Mucosa of descending colon (tissue), 3 donors: ENCODE data around the gene ELOB. TPM values are rescaled to one million over a fixed set of nuclear protein-coding genes. Genes with fewer than 3 reads are reported as not detected.

Experiments used
- ATAC-seq: fragments of 200-7000 bp; cut with Tn5 transposase; one replicate; pipeline ENCODE4 v1.9.1; 2020; ENCODE audit warnings: mild to moderate bottlenecking, moderate library complexity
- DNase-seq, 3 donors: peaks; one replicate each; pipeline ENCODE4 v3.0.0-alpha.2; 2020
- H3K36me3 ChIP-seq: fragments of 200-600 bp; one replicate; pipeline ENCODE4 v1.8.0; 2021; ENCODE audit warnings: low read depth, mild to moderate bottlenecking
- H3K4me1 ChIP-seq: fragments of 200-600 bp; one replicate; pipeline ENCODE4 v1.8.0; 2021; ENCODE audit warnings: low read depth, mild to moderate bottlenecking
- H3K4me3 ChIP-seq: fragments of 200-600 bp; one replicate; pipeline ENCODE4 v1.8.0; 2021; ENCODE audit warnings: mild to moderate bottlenecking
- H3K9me3 ChIP-seq: fragments of 200-600 bp; one replicate; pipeline ENCODE4 v1.8.0; 2021; ENCODE audit warnings: mild to moderate bottlenecking
- CTCF ChIP-seq: fragments of 200-600 bp; IDR thresholded peaks from one replicate; pipeline ENCODE4 v1.8.0; 2022; ENCODE audit warnings: antibody characterized with exemption, mild to moderate bottlenecking
- intact Hi-C, 2 donors: fragments of 100-400 bp; cut with DNase I in 1 of 2; cut with micrococcal nuclease in 1 of 2; formaldehyde crosslinking; loops; one replicate each; pipeline versions ENCODE4 v1.11.0 to v1.11.1; 2022; cut with DNase I, micrococcal nuclease
- long read RNA-seq, 2 donors: library from polyadenylated mRNA; unstranded; transcript quantifications; one replicate each; pipeline ENCODE4 v2.0.0, GENCODE V29; 2019 to 2021
- total RNA-seq, 3 donors: library from RNA; stranded (reverse); fragmentation: NEBNext Ultra II Directional in 2 of 3; extraction: Animal tissue kit (Norgen Biotek cat#: 25700) in 2 of 3; gene quantifications; one replicate each; pipeline versions ENCODE4 v1.2.1 to v1.2.4, GENCODE V29; 2021 to 2023
- donor health status: DM: no; HTN: no; CAD: no; lungs with moderate emphysema.
- donor health status: DM: no; HTN: no; CAD: no.
- donor health status: DM: no; HTN: yes; CAD: no.

Gene ELOB
- 100 to 1,000 TPM; 231 to 296 (median 285) TPM for total RNA-seq
- long read RNA-seq, donor 1, transcript ELOB-202 (3 exons, 997 nt), result minor isoform, 69 of 213 reads
- long read RNA-seq, donor 1, transcript ELOB-203 (4 exons, 991 nt), result major isoform, 130 of 213 reads
- long read RNA-seq, donor 1, partial matches to known transcripts, result 3 of 213 reads
- long read RNA-seq, donor 1, other reads (novel, unspliced or antisense), result 4 of 213 reads
- long read RNA-seq, donor 2, transcript ELOB-203 (4 exons, 991 nt), result major isoform, 257 of 360 reads
- long read RNA-seq, donor 2, transcript ELOB-205 (3 exons, 331 nt), result minor isoform, 5 of 360 reads
- long read RNA-seq, donor 2, transcript ELOB-202 (3 exons, 997 nt), result minor isoform, 90 of 360 reads
- long read RNA-seq, donor 2, partial matches to known transcripts, result 2 of 360 reads
- long read RNA-seq, donor 2, other reads (novel, unspliced or antisense), result 5 of 360 reads

- Histone ChIP-seq H3K9me3 (no peaks in the 10 kb centered on the region), H3K4me3 (peak within 1 kb of the TSS; percentile 97), H3K36me3 (no peaks in the 10 kb centered on the region), H3K4me1 (peaks cover 16% of the 10 kb centered on the region)
- intact Hi-C loops, result no loop called here
- peak; percentile 93 for ATAC-seq
- TF ChIP-seq CTCF, result no peak
- DNase-seq, result peak; percentile 90 to 94 (median 92)
Measured at GRCh38 chr16:2777231-2777902, at the start of gene ELOB. Gene ELOB (minus strand): TSS chr16:2777280. CDS start chr16:2777239, 41 bp downstream.

DNA sequence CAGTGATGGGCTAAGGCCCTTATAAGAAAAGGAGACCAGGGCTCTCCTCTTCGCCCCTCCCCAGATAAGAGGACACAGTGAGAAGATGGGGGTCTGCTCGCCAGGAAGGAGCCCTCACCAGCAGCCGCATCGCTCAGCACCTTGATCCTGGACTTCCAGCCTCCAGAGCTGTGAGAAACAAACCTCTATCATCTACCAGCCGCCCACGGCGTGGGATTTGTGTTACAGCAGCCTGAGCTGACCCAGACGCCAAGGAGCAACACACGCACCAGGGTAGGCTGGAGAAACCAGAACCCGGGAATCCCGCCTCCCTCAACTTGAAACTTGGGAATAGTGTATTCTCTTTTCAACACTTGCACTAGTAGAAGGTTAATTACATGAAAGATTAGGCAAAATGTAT, 48.8 kb upstream of the ELOB start:
- intact Hi-C loops, result no loop called here
- Histone ChIP-seq H3K4me3 (no peak overlapping the region), H3K4me1 (peaks cover 13% of the 10 kb centered on the region), H3K36me3 (no peaks in the 10 kb centered on the region), H3K9me3 (no peaks in the 10 kb centered on the region)
- ATAC-seq (no peak), DNase-seq (peak in 1 of 3 donors; percentile 18)
- no peak for TF ChIP-seq CTCF

GRCh38 chr16:2825049-2825742, 48.1 kb upstream of the ELOB start:
- Histone ChIP-seq H3K4me1 (peaks cover 11% of the 10 kb centered on the region), H3K9me3 (no peaks in the 10 kb centered on the region), H3K4me3 (no peak overlapping the region), H3K36me3 (no peaks in the 10 kb centered on the region)
- intact Hi-C loops, result no loop called here
- ATAC-seq, result no peak
- DNase-seq, result peak in 1 of 3 donors; percentile 17
- TF ChIP-seq CTCF, result no peak

DNA sequence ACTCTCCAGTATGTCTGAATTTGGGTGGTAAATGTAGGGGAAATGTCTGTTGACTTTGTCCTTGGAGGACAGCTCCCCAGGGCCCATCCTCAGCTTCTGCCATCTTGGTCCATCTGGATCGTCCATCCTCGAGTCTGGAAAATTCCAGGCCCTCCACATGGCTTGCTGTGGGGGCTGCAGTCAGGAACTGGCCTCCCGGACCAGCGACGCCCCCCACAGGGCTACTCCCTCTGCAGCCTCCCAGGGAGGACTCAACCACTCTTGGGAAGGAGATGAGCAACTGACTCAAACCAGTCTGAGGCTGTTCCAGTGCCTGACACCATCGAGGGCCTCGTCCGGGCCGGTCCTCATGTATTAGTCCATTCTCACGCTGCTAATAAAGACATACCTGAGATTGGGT, 47.5 kb upstream of the ELOB start:
- intact Hi-C loops, result no loop called here
- Histone ChIP-seq H3K36me3 (no peaks in the 10 kb centered on the region), H3K4me3 (no peak overlapping the region), H3K9me3 (no peaks in the 10 kb centered on the region), H3K4me1 (peaks cover 5% of the 10 kb centered on the region)
- TF ChIP-seq CTCF, result no peak
- ATAC-seq, result no peak
- DNase-seq, result peak in 1 of 3 donors; percentile 8

DNA sequence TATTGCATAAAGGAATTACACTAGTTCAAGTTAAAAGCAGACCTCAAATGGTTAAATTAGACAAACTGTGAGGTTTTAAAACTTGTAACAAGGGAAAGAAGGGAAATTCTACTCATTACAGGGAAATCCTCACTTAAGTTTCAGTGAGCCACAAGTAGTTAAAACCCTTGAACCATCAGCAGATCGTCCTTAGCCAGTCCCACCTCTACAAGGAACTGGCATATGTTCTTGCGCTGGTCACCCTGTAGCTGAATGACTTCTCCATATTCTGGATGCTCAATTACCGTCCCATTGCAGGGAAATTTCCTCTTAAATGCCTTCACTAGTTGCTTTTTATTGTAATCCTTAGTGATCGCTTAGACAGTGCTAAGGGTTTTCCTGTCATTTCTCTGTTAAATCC, 45.4 kb upstream of the ELOB start:
- no peak for ATAC-seq
- no peak for TF ChIP-seq CTCF
- no peak overlapping the region for H3K4me3 ChIP-seq
- H3K36me3 ChIP-seq, result no peaks in the 10 kb centered on the region
- no peak for DNase-seq
- H3K9me3 ChIP-seq, result no peaks in the 10 kb centered on the region
- intact Hi-C loops, result no loop called here
- H3K4me1 ChIP-seq, result no peaks in the 10 kb centered on the region
